Amniotic epithelial cell (primary cell): ENCODE data around the gene JCAD.

Experiments
- DNase-seq: peaks from one replicate; pipeline ENCODE4 v3.0.0-alpha.2; 2010; ENCODE audit warnings: low read depth

JCAD gene

DNA sequence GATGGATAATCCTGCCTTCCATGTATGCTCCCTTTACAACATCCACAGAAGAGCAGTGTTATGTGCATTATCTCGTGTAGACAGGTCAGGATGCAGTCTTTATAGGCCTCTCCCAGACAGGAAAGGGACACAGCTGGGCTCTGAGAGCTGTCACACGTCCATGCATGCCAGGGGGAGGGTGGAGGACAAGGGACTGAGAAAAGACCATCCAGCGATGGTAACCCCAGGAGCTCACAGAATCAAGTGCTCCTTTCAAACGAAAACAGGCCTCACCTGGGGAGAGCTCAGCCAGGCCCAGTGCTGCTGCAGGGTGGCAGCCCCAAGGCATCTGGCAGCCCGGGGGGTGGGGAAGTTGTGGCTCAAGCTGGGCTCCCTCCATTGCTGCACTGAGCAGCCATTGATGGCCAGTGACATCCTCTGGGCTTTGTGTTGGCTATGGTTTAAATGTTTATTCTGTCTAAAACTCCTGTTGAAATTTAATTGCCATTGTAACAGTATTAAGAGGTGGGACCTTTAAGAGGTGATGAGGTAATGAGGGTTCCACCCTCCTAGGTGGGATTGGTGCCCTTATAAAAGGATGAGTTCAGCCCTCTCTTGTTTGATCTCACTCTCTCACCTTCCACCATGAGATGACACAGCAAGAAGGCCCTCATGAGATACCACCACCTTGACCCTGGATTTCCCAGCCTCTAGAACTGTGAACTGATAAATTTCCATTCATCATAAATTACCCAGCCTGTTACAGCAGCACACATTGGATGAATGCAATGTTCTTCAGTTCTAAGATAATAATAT, 15.7 kb downstream of the JCAD start:
- DNase-seq = no peak

DNA sequence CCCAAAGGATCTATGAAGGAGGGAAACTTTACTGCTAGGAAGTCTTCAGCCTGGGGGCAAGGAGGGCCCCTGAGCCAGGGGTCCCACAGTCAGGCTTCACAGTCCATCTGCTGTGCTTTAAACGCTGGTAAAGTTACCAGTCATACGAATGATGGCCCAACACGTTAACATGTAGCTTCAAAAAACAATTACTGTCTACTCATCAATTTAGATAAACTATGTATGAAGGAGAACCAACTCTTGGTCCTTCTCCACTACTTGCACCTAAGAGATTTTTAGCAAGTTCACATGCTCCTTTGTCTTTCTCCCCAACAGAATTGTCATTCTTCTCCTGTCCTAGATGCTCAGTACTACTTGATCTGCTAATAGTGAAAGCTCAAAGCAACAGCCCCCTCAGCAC, 16.6 kb downstream of the JCAD start:
- DNase-seq = no peak

GRCh38 chr10:30041196-30042105, 17.9 kb downstream of the JCAD start:
- no peak for DNase-seq

GRCh38 chr10:30040597-30040996, 18.8 kb downstream of the JCAD start:
- no peak for DNase-seq

GRCh38 chr10:30039988-30040387, 19.4 kb downstream of the JCAD start:
- no peak for DNase-seq

DNA sequence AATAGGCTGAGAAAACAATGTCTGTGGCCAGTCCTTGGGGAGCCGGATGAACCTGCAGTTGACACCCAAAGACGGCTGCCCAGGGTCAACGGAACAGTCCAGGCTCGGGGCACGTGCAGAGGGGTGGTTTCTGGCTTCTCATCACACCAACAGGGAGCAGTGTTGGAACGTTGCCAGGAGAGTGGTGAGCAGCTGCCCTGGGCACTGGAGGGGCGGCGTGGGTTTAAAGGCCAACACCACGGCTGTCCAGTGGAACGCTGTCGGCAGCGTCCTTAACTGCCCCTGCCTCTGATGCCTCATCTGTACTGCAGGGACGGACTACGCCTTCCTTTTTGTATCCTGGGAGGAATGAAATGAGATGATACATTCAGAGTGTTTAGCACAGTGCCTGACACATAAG, 19.8 kb downstream of the JCAD start:
- no peak for DNase-seq

DNA sequence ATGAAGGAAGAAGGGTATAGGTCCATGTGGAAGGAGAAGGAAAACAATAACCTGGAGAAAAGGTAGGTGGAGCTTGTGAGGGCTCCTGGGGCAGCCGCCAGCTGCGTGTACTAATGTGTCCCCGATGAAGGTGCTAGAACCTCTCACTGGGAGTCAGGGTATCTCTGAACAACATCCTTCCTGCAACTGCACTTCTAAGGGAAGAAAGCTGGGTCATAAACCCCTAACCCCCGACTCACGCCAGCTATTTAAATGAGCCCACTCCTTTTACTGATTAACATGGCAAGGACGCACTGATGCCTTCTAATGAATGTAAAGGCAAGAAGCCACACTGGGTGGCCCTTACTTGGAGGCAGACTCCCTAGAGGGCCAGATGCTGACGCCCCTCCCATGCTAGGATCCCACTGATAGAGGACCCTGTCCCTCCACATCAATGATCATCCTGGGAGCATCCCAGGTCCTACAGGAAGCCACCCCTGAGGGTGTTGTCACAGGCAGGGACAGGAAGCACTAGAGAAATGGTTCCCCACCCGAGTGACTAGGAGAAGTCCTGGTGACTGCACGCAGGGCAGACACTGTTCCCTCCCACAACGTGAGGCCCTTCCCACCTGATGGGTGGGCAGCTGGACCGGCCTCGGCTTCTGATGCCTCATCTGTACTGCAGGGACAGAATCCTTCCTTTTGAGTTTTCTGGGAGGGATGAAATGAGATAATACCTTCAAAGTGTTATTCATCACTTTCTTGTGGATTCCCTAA, 20.4 kb downstream of the JCAD start:
- DNase-seq = no peak

DNA sequence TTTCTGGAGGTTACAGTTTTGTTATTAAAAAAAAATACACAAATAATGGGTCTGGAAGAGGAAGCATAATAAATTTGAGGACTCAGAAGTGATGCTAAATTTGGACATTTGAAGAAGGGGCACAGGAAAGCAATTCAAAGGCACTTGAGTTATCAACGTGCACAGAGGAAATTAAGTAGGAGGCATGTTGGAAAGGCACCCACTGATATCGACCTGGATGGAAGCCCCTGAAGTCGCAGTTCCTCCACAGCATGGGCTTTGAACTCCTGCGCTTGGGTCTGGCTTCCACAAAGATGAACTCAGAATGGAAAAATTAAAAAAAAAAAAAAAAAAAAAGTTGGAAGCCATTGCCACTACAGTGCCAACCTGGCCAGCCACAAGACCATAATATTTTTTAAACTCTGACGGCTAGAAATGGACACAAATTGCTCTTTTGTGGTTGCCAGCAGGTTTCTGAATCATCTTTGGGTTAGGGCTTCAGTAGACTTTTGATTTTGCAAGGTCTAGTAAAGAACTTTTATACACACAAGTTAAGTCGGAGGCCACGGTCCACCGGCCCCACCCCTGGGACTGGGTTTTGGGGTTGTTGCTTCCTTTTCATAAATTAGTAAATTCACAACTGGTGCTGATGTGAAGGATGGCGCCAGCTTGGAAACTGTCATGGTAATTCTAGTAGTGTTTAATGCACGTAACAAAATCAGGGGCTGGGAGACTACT, 21.6 kb downstream of the JCAD start:
- DNase-seq = peak; percentile 54

- DNase-seq = peak; percentile 58
Measured at GRCh38 chr10:30036811-30037210, 22.6 kb downstream of the JCAD start.

GRCh38 chr10:30036341-30036740, 23.0 kb downstream of the JCAD start:
- DNase-seq = peak; percentile 87

- no peak for DNase-seq
Measured at GRCh38 chr10:30034433-30035137, 24.8 kb downstream of the JCAD start.

GRCh38 chr10:30032125-30032524, 27.3 kb downstream of the JCAD start:
- no peak for DNase-seq

GRCh38 chr10:30029872-30030256, 29.5 kb downstream of the JCAD start:
- DNase-seq = peak; percentile 37

DNA sequence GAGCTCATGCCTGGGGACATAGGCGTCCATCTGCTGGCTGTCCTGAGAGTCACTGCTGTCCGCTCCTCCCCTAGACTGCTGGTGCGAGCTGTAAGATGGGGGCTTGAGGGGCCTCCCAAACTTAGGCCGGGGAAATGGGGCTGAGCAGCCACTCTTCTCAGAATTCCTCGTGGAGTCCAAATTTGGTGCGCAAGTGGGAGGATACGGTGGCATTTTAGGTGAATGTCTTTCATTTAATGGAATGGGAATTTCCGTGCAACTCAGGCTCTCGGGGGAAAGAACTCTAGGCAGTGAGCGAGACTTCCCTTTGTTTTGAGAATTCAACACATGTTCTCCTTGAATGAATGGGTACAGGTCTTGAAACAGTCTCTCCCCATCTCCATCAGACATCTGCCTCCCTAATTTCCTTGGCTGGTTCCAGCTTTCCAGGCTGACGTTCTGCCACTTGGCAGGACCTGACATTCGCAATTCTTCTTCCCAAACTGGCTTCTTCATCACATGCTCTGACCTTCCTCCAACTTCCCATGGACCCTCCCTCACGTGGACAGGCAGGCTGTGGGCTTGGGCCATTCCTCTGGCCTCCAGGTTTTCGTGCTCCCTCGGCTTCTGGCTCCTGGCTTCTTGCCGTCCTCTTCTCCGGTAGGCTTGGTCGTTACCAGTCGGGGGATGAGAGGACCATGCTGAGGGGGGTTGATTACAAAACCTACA, 30.1 kb downstream of the JCAD start:
- DNase-seq = no peak

- peak; percentile 96 for DNase-seq
Measured at GRCh38 chr10:30028738-30029030, 30.7 kb downstream of the JCAD start.

DNA sequence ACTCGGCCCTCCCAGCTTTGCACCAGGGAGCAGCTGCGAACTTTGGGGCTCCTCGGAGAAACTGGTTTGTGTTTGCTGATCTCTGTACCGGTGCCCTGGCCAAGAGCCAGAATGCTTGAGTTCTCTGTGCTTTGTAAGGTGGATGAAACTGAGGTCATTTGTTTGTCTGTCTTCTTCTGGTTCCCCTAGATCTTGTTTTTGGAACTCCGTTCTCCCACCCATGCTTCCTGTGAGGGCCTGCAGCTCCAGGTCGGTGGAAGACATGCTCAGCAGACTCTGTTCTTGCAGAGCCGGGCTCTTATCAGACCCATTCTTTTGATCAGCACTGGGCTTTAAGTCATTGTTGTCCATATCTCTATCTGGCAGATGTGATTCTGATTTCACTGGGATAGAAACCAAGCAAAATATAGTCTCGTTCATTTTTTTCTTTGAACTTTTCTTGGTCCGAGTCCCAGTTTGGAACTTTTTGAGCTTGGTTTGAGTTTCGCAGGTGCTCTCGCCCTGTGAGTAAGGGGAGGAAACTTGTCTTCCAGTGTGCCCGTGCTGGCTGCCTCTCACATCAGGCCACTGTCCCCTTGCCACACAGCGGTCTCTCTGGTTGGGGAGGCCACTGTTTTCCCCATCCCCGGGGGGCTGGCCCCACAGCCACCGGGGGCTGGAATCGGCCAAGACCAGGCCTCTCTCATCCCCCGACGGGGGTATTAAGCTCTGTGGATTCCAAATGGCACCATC, 31.2 kb downstream of the JCAD start:
- DNase-seq = peak; percentile 42

DNA sequence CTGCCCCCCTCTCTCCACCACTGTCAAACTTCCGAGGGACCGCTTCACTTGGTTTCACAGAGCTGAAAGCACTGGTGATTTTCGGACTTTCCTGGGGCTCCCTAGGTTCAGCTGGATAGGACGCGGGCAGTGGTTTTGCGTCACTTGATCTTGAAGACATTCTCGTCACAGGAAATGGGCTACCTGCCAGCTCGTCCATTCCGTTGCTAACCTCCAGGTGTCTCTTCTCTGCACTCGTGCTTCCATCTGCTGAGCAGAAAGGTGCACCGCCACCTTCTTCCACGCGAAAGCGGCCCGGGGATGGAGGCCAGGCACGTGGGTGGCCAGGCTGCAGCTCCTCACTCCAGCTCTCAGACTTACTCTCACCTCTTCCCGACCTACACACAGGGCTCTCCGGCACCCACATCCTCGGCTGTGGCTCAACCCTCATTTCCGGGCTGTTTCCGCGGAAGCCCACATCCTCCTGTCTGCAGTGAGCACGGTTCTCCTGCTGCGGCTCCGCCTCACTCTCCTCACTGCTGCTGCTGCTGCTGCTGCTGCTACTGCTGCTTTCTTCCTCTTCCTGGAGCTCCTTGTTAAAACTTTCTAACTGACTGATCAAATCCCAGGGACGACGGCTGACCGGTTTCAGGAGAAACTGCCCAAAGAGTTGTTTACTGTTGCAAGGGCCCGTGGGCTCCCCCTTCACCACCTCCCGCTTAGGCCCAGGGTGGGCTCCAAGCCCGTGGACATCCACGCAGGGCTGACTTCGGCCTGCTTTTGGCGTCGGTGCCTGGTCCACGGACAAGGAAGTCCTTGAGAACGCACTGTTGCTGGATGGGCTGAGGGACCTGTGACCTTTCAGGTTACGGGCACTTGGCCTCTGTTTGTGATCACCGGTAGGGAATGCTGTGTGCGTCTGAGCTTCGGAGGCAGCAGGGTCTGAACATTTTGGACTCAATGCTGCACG, 32.1 kb downstream of the JCAD start:
- DNase-seq = no peak

DNA sequence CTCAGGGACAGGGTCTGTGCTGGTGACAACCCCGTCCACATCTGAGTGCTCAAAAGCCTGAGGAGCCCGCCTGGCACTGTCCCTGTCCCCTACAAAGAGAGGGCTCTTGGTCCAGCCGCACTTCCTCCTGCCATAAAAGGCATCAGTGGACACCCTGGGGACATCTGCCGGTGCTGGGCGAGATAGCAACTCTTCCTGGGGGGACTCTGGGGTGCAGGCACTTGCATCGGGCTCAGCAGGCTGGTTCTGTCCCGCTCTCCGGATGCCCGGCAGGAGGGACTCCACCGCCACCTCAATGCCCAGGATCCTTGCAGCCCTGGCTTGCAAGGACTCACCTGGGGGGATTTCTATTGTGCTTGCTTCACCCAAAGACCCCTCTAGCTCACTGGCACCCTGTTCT, 32.8 kb downstream of the JCAD start:
- no peak for DNase-seq

DNA sequence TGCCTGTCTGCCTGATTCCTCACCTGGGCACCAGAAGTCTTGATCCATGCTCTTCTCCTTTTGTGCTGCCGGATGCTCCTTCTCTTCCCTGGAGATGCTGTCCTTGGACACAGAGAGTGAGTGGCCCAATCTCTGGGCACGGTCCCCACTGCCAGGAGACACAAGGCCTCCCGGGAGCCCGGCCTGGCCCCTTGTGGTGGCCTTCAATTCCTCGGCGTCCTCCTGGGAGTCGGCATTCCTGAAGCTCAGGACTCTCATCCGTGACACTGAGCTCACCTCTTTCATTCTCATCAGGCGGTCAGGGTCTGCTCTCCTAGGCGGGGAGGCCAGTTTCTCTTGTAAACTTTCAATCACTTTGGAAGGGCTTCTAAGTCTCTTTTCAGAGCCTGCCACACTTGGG, 33.3 kb downstream of the JCAD start:
- no peak for DNase-seq
